Measurements from ENCODE around the gene MT1F.
A peak's percentile ranks its signal among the peaks of the same experiment; 100 is the strongest.

Gene MT1F

DNA sequence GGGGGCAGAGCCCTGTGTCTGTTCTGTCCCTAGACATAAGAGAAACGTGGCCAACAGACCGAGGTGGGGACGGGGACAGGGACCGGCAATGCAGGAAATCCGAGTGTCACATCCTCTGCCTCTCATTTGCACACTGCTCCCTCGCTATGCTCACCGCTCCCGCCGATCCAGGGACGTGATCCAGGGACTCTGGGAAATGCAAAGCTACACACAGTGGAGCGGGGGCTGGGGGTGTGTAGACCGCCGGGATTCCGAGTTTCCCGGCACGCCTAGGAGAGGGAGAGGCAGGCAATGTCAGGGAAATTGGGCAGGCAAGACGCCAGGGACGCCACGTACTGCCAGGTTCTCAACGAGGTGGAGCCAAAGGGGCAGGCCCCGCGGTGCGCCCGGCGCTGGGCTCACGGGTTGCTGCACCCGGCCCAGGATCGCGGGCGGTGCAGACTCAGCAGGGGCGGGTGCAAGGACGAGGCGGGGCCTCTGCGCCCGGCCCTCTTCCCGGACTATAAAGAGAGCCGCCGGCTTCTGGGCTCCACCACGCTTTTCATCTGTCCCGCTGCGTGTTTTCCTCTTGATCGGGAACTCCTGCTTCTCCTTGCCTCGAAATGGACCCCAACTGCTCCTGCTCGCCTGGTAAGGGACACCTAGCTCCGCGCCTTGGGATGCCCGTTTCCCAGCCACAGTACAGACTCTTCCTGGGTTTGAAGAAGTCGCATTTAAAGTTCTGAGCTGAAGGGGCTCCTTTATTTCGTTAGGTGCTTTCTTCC, 24.4 kb downstream of the MT1F start, which contains the start of gene MT1X:
Gene MT1X (plus strand): TSS at position 532 of the 764 bp plus-strand sequence. CDS start 71 bp downstream, at position 603.
- Histone ChIP-seq H3K9ac (ENCODE audit: low read depth, low read length) (peak within 1 kb of the TSS; percentile 79), H3K4me3 (ENCODE audit: low read depth, low read length) (peak within 1 kb of the TSS; percentile 89), H3K9me3 (ENCODE audit: control insufficient read depth, insufficient read depth, low read length) (no peaks in the 10 kb centered on the region), H3K36me3 (ENCODE audit: control insufficient read depth, insufficient read depth, low read length) (no peaks in the 10 kb centered on the region), H3K27me3 (ENCODE audit: control insufficient read depth, insufficient read depth, low read length) (peaks cover 52% of the 10 kb centered on the region), H3K4me1 (ENCODE audit: control insufficient read depth, insufficient read depth, low read length) (peaks cover 10% of the 10 kb centered on the region)

GRCh38 chr16:56682703-56683397, 25.1 kb downstream of the MT1F start:
- no peaks in the 10 kb centered on the region for H3K36me3 ChIP-seq (ENCODE audit: control insufficient read depth, insufficient read depth, low read length)
- peak overlapping the region; percentile 79 for H3K9ac ChIP-seq (ENCODE audit: low read depth, low read length)
- H3K4me3 ChIP-seq (ENCODE audit: low read depth, low read length): peak overlapping the region; percentile 89
- H3K9me3 ChIP-seq (ENCODE audit: control insufficient read depth, insufficient read depth, low read length): no peaks in the 10 kb centered on the region
- peaks cover 47% of the 10 kb centered on the region for H3K27me3 ChIP-seq (ENCODE audit: control insufficient read depth, insufficient read depth, low read length)
- peaks cover 9% of the 10 kb centered on the region for H3K4me1 ChIP-seq (ENCODE audit: control insufficient read depth, insufficient read depth, low read length)

DNA sequence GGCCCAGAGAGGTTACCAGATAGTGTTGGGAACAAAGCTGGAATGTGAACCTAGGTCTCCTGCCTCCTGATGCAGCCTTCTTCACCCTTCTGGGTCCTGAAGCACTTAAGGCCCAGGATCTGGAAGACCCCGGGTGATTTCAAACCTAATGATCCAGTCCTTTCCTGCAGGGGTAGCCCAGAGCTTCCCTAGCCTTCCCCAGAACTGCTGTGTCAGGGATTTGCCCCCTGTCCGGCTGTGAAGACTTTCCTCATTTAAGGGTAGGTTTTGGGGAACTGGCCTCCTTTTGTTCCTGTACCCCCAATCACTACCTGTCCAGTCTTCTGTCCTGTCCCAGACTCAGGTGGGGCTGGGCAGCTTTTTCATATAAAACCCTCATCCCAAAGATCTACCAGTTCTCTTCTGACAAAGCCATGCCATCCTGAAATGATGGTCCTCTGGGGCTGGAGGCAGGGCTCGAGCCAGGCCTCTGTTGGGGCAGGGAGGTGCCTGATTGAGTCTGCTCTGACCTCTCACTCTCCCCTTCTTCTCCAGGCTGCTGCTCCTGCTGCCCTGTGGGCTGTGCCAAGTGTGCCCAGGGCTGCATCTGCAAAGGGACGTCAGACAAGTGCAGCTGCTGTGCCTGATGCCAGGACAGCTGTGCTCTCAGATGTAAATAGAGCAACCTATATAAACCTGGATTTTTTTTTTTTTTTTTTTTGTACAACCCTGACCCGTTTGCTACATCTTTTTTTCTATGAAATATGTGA, 25.8 kb downstream of the MT1F start:
- no peaks in the 10 kb centered on the region for H3K36me3 ChIP-seq (ENCODE audit: control insufficient read depth, insufficient read depth, low read length)
- H3K4me3 ChIP-seq (ENCODE audit: low read depth, low read length): peak overlapping the region; percentile 89
- no peak overlapping the region for H3K9ac ChIP-seq (ENCODE audit: low read depth, low read length)
- peaks cover 9% of the 10 kb centered on the region for H3K4me1 ChIP-seq (ENCODE audit: control insufficient read depth, insufficient read depth, low read length)
- peaks cover 45% of the 10 kb centered on the region for H3K27me3 ChIP-seq (ENCODE audit: control insufficient read depth, insufficient read depth, low read length)
- H3K9me3 ChIP-seq (ENCODE audit: control insufficient read depth, insufficient read depth, low read length): no peaks in the 10 kb centered on the region

DNA sequence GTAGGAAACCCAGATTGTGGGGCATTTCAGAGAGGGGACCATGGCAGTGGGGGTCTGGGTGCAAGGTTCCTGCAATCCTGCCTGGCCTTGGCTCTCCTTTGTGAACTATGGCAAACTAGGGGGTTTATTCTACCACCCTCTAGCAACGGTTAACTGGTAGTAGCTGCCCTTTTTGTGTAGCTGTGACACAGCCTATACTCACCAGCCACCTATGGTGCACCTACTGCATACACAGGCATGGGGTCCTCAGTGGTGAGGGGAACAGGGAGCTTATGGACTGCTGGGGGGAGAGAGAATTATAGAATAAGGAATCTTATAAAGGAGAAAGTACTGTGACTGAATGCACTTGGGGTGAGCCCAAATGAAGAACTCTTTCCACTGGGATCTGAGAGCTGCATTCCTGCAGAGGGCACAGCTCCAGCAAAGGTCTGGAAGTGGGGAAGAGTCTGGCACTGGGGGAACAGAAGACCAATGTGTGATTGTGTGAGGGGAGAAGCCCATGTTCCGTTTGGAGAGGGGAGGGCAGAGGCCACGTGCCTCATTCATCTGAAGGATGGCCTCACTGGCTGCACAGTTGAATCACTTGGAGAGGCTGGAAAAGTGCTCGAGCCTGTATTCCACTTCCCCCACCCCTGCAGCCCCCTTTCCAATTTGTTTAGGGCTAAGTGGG, 26.6 kb downstream of the MT1F start:
- no peak overlapping the region for H3K9ac ChIP-seq (ENCODE audit: low read depth, low read length)
- no peak overlapping the region for H3K4me3 ChIP-seq (ENCODE audit: low read depth, low read length)
- H3K9me3 ChIP-seq (ENCODE audit: control insufficient read depth, insufficient read depth, low read length): no peaks in the 10 kb centered on the region
- H3K27me3 ChIP-seq (ENCODE audit: control insufficient read depth, insufficient read depth, low read length): peaks cover 38% of the 10 kb centered on the region
- H3K36me3 ChIP-seq (ENCODE audit: control insufficient read depth, insufficient read depth, low read length): no peaks in the 10 kb centered on the region
- peaks cover 9% of the 10 kb centered on the region for H3K4me1 ChIP-seq (ENCODE audit: control insufficient read depth, insufficient read depth, low read length)

DNA sequence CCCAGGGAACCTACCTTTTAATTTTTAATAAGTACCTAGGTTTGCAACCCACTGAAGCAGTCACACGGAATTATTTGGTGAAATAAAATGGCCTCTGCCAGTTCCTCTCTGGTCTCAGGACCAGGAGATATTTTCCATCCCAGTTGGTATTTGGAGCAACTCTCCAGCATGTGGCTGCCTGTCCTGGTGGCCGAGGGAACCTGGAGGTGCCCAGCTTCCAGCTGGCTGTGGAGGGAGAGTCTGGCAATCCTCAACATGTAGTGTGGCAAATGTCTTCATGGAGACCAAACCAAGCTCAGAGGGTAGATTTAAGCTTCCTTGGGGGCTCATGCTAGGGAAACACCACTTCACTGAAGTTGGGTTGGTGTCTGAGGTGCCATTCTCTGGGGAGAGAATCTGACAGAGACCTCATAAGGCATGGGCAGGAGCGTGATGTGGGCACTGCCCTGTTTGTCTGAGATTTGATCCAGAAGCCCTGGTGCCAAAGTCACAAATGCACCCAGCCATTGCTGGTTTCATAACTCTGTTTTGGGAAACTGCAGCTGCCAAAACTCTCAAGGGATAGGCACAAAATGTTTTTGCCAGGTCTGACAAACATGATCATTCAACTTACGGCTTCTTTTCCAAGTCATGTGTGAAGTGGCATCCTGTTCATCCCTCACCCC, 27.3 kb downstream of the MT1F start:
- no peak overlapping the region for H3K9ac ChIP-seq (ENCODE audit: low read depth, low read length)
- H3K9me3 ChIP-seq (ENCODE audit: control insufficient read depth, insufficient read depth, low read length): no peaks in the 10 kb centered on the region
- H3K36me3 ChIP-seq (ENCODE audit: control insufficient read depth, insufficient read depth, low read length): no peaks in the 10 kb centered on the region
- H3K4me3 ChIP-seq (ENCODE audit: low read depth, low read length): no peak overlapping the region
- peaks cover 31% of the 10 kb centered on the region for H3K27me3 ChIP-seq (ENCODE audit: control insufficient read depth, insufficient read depth, low read length)
- H3K4me1 ChIP-seq (ENCODE audit: control insufficient read depth, insufficient read depth, low read length): peaks cover 9% of the 10 kb centered on the region

- Histone ChIP-seq H3K4me3 (ENCODE audit: low read depth, low read length) (no peak overlapping the region), H3K9ac (ENCODE audit: low read depth, low read length) (no peak overlapping the region), H3K4me1 (ENCODE audit: control insufficient read depth, insufficient read depth, low read length) (peaks cover 9% of the 10 kb centered on the region), H3K27me3 (ENCODE audit: control insufficient read depth, insufficient read depth, low read length) (peaks cover 14% of the 10 kb centered on the region), H3K36me3 (ENCODE audit: control insufficient read depth, insufficient read depth, low read length) (no peaks in the 10 kb centered on the region), H3K9me3 (ENCODE audit: control insufficient read depth, insufficient read depth, low read length) (no peaks in the 10 kb centered on the region)
Observed at GRCh38 chr16:56686758-56687157, 29.0 kb downstream of the MT1F start.

GRCh38 chr16:56688762-56689161, 31.0 kb downstream of the MT1F start:
- Histone ChIP-seq H3K4me1 (ENCODE audit: control insufficient read depth, insufficient read depth, low read length) (no peaks in the 10 kb centered on the region), H3K9me3 (ENCODE audit: control insufficient read depth, insufficient read depth, low read length) (no peaks in the 10 kb centered on the region), H3K4me3 (ENCODE audit: low read depth, low read length) (no peak overlapping the region), H3K27me3 (ENCODE audit: control insufficient read depth, insufficient read depth, low read length) (no peaks in the 10 kb centered on the region), H3K36me3 (ENCODE audit: control insufficient read depth, insufficient read depth, low read length) (no peaks in the 10 kb centered on the region), H3K9ac (ENCODE audit: low read depth, low read length) (no peak overlapping the region)

- H3K4me3 ChIP-seq (ENCODE audit: low read depth, low read length): no peak overlapping the region
- no peaks in the 10 kb centered on the region for H3K27me3 ChIP-seq (ENCODE audit: control insufficient read depth, insufficient read depth, low read length)
- no peaks in the 10 kb centered on the region for H3K4me1 ChIP-seq (ENCODE audit: control insufficient read depth, insufficient read depth, low read length)
- H3K9me3 ChIP-seq (ENCODE audit: control insufficient read depth, insufficient read depth, low read length): no peaks in the 10 kb centered on the region
- no peaks in the 10 kb centered on the region for H3K36me3 ChIP-seq (ENCODE audit: control insufficient read depth, insufficient read depth, low read length)
- H3K9ac ChIP-seq (ENCODE audit: low read depth, low read length): no peak overlapping the region
Observed at GRCh38 chr16:56689171-56689570, 31.4 kb downstream of the MT1F start.

- Histone ChIP-seq H3K27me3 (ENCODE audit: control insufficient read depth, insufficient read depth, low read length) (no peaks in the 10 kb centered on the region), H3K4me1 (ENCODE audit: control insufficient read depth, insufficient read depth, low read length) (no peaks in the 10 kb centered on the region), H3K4me3 (ENCODE audit: low read depth, low read length) (no peak overlapping the region), H3K9me3 (ENCODE audit: control insufficient read depth, insufficient read depth, low read length) (no peaks in the 10 kb centered on the region), H3K36me3 (ENCODE audit: control insufficient read depth, insufficient read depth, low read length) (no peaks in the 10 kb centered on the region), H3K9ac (ENCODE audit: low read depth, low read length) (no peak overlapping the region)
Observed at GRCh38 chr16:56690420-56691122, 32.8 kb downstream of the MT1F start.

DNA sequence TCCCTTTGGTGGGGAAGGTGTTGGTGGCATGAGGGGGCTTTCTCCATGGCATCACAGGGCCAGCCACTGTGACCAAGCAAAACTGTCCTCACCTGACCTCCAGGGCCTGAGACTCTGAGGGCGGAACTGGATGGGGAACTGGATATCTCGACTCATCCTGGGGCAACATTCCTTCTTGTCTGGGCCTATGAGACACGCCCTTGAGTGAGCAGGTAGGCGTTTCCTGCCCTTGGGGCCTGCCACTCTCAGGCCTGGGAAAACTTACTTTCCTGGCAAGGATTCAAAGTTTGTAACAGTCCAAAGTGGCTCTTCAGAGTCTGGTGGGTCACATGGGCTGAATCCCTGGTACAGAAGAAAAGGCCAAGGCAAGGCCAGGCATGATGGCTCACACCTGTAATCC, 34.1 kb downstream of the MT1F start:
- H3K9me3 ChIP-seq (ENCODE audit: control insufficient read depth, insufficient read depth, low read length): no peaks in the 10 kb centered on the region
- H3K4me1 ChIP-seq (ENCODE audit: control insufficient read depth, insufficient read depth, low read length): no peaks in the 10 kb centered on the region
- H3K4me3 ChIP-seq (ENCODE audit: low read depth, low read length): no peak overlapping the region
- no peaks in the 10 kb centered on the region for H3K27me3 ChIP-seq (ENCODE audit: control insufficient read depth, insufficient read depth, low read length)
- no peak overlapping the region for H3K9ac ChIP-seq (ENCODE audit: low read depth, low read length)
- no peaks in the 10 kb centered on the region for H3K36me3 ChIP-seq (ENCODE audit: control insufficient read depth, insufficient read depth, low read length)

Data from iPS-15b (cell line).